NCI-H524 (cell line): ENCODE results near the gene TMPRSS2.

Experiments used
- DNase-seq, 2 experiments: peaks; one replicate each; lab custom pipeline; 2025; lab: John Stamatoyannopoulos, UW

TMPRSS2 gene

DNA sequence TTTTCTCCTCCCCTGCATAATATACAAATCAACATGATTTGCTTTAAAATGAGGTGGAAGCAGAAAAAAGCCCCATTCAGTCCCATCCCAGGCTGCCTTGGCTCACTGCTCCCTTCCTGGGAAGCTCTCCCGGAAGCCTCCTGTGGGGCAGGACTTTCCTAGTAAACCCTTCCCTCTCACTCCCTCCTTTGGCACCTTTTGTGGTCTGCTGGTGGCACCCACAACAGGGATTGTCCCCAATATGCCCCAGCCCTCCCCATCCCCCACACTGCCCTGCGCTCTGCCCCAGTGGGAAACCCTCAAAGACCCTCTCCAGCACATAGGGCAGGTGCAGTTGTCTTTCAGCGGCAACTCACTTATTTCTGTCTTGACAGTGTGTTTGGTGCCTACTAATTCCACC lies 1.8 kb upstream of the TMPRSS2 start:
- no peak for DNase-seq

- no peak for DNase-seq
Measured at GRCh38 chr21:41509145-41509496, 1.2 kb upstream of the TMPRSS2 start.

- DNase-seq, result no peak
Measured at GRCh38 chr21:41508415-41509144, 622 bp upstream of the TMPRSS2 start.

GRCh38 chr21:41506611-41507520 lies 1.1 kb downstream of the TMPRSS2 start:
- no peak for DNase-seq

GRCh38 chr21:41506005-41506594 lies 1.9 kb downstream of the TMPRSS2 start:
- no peak for DNase-seq

GRCh38 chr21:41504030-41504429 lies 3.9 kb downstream of the TMPRSS2 start:
- no peak for DNase-seq

DNA sequence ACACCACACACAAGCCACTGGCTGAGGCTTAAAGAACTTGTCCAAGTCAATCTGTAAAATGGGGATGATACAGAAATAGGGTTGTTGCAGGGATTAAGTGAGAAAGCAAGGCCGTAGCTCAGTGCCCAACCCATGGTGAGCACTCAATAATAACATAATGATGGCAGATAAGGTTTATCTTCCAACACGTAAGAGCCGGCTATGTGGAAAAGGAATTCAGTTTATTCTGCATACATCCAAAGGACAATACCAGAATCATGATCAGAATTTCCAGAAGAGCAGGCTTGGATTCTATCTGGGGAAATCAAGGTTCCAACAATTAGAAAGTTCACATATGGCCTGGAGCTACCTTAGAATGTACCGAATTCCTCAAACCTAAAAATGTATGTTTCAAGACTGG lies 4.6 kb downstream of the TMPRSS2 start:
- no peak for DNase-seq

DNA sequence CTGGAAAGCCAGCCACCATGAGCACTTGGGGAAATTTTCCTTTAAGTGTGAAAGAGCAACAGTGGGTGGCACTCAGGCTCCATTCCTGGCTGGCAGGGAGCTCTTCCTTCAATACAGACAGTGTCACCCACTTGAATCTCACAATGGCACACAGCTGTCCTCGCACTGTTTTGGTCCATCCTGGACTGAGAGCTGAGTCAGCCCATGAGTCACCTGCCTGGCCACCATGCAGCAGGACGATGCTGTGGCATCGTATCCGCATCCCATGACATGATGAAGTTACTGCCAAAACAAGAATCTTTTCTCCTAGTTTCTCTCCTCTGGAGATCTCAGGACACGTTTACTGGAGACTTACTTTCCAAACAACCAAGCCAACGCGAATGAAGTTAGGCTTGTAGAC lies 6.0 kb downstream of the TMPRSS2 start:
- no peak for DNase-seq

- DNase-seq, result no peak
Measured at GRCh38 chr21:41500931-41501381, 7.0 kb downstream of the TMPRSS2 start.

GRCh38 chr21:41500363-41500762 lies 7.6 kb downstream of the TMPRSS2 start:
- DNase-seq, result no peak

- no peak for DNase-seq
Measured at GRCh38 chr21:41499920-41500319, 8.0 kb downstream of the TMPRSS2 start.

DNA sequence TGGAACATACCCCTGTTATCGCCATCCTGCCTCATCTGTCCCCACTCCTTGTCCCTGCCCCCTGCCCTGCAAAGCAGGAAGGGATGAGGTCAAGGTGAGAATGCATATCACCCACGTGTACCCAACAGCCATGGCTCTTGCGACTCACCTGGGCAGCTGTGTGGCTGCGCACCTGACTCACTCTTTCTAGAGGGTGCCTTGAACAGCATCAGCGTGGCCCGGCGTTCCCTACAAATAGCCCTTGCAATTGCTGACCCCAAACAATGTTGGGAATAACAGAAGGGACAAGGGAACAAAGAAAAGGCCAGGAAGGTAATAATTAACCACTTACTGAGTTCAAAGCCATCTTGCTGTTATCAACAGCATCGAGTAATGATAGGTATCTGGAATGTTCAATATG lies 10.2 kb downstream of the TMPRSS2 start:
- no peak for DNase-seq

- DNase-seq, result no peak
Measured at GRCh38 chr21:41497008-41497407, 10.9 kb downstream of the TMPRSS2 start.

DNA sequence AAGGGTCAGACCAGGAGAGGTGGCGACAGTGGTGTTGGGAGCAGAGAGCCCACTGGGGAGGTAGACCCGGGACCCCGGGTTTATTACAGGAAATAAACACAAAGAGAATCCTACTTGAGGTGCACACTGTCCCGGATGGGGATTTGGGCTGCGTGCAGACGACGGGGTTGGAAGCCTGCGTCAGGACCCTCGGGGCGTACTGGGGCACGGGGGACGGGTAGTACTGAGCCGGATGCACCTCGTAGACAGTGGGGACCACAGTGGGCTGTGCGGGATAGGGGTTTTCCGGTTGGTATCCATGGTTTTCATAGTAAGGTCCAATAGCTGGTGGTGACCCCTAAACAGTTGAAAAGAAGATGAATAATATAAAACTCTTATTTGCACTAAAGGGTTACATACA lies 13.7 kb downstream of the TMPRSS2 start:
- no peak for DNase-seq

DNA sequence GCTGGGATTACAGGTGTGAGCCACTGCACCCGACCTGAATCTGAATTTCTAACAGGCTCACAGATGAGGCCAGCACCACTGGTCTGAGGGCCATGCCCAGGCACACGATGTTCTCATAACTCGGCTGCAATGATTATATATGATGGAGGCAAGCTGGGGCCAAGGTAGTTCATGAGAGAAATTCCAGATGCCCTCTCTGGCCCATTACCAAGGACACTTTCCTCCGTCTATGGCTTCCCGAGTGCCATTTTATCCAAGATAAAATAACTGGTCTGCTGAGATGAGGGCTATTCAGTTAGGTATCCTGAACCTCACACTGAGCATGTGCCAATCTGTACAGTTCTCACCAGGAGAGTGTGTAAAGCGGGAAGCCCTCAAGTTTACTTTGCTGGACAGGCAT lies 16.5 kb downstream of the TMPRSS2 start:
- no peak for DNase-seq

DNA sequence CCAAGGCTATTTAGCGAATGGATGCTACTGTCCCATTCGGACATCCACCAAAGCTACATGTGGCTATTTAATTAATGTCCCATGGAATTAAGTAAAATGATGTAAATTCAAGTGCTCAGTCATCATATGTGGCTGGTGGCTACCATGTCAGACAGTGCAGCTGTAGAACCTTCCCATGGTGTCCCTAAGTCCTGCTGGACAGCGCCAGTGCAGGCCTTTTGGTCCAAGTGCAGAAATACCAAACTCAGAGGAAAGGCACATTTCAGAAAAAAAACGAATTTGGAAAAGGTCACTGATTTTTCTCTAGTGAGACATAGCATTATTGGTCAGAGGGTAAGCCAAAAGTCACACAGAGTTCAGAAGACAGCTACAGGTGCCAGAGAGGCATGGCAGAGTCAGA lies 17.6 kb downstream of the TMPRSS2 start:
- DNase-seq, result no peak

DNA sequence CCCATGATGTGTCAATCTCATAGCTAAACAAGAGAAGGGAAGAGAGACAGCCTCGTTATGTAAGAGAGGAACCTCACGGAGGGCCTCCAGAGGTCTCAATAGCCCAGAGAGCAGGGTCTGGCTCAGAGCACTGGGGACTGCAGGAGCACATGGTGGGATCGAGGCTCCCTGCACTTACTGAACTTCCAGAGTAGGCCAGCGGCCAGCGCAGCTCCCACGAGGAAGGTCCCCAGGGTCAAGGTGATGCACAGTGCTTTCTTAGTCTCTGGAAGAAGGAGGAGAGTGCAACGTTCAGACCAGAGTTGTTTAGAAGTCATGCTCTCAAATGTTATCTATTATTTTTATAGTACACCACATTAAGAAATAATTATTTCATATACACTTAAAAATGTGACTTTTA lies 18.6 kb downstream of the TMPRSS2 start:
- DNase-seq, result no peak

- no peak for DNase-seq
Measured at GRCh38 chr21:41488080-41488479, 19.9 kb downstream of the TMPRSS2 start.

GRCh38 chr21:41487082-41487481 lies 20.9 kb downstream of the TMPRSS2 start:
- no peak for DNase-seq

DNA sequence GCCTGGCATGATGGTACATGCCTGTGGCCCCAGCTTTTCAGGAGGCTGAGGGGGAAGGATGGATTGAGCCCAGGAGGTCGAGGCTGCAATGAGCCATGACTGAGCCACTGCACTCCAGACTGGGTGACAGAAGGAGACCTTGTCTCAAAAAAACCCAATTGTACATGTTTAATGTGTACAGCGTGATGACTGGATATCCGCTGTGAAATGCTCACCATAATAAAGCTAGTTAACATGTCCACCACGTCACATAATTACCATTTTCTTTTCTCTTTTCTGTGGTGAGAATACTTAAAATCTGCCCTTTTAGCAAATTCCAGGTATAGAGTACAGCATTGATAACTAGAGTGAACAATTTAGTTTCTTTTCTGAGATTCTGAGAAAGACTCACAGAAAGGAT lies 24.0 kb downstream of the TMPRSS2 start:
- DNase-seq, result no peak

DNA sequence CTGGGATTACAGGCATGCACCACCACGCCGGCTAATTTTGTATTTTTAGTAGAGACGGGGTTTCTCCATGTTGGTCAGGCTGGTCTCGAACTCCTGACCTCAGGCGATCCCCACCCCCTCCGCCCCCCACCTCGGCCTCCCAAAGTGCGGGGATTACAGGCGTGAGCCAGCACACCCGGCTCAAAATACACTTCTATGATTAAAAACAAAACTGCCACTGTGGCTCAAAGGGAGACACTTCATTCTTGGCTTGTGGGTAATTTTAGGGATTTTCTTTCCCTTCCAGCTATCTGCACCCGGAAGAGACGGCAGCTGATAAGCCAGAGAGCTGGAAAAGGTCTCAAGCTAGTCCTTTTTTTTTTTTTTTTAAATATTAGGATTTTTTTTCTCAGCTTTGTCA lies 24.5 kb downstream of the TMPRSS2 start:
- DNase-seq, result no peak

DNA sequence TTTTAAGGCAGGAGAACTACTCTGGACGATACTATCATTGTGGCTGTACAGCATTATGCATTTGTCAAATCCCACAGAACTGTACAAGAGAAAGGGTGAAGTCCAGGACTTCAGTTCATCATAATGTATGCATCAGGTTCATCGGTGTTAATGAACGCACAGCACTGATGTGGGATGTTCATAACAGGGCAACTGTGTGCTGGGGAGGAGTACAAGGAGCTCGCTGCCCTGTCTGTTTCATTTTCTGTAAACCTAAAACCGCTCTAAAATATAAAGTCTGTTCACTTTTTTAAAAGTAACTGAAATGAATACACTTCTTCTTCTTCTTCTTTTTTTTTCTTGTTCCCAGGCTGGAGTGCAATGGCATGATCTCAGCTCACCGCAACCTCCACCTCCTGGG lies 25.0 kb downstream of the TMPRSS2 start:
- no peak for DNase-seq

DNA sequence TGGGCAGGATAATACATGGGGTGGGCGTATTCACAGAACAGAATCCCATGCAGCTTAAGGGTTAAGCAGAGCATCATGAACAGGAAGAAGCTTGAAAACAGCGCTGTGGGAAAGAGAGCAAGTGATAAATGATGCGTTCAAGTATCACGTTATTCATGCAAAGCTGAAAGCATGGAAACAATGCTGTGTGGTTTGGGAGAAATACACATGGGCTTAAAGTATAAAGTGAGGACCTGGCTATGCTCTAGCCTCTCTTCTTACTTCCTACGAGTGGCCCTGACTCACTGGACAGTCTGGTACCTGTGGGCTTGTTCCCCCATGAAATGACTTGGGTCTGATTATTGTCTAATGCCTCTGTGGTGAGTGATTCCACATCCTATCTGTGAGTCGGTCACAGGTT lies 25.7 kb downstream of the TMPRSS2 start:
- DNase-seq, result no peak
